WTC11 (cell line): ENCODE results near the gene SLCO1B1. TPM values are rescaled to one million over a fixed set of nuclear protein-coding genes. Genes with fewer than 3 reads are reported as not detected.

Experiments
- ATAC-seq: fragments of 200-7000 bp; cut with Tn5 transposase; 2 replicates; pipeline ENCODE4 v1.10.0; 2021; ENCODE audit warnings: mild to moderate bottlenecking, moderate library complexity
- CTCF ChIA-PET: fragments of 300-600 bp; sonication (Branson Sonifier 250); formaldehyde crosslinking; loops from one replicate; lab custom pipeline; 2021; ENCODE audit warnings: antibody characterized with exemption; lab: Charles Lee
- POLR2A ChIA-PET: fragments of 350-600 bp; sonication (Branson Sonifier 250); formaldehyde crosslinking; loops from one replicate; lab custom pipeline; 2021; ENCODE audit warnings: antibody characterized with exemption; lab: Charles Lee
- DNase-seq: peaks from one replicate; pipeline ENCODE4 v3.0.0; 2021; ENCODE audit warnings: low spot score
- H3K27ac Mint-ChIP-seq: 2 replicates; pipeline ENCODE4 v1.8.0; 2021; ENCODE audit warnings: mixed read lengths
- H3K27me3 Mint-ChIP-seq: 2 replicates; pipeline ENCODE4 v1.8.0; 2021; ENCODE audit warnings: low read depth, mild to moderate bottlenecking, moderate library complexity, mixed read lengths
- H3K36me3 Mint-ChIP-seq: 2 replicates; pipeline ENCODE4 v1.8.0; 2021; ENCODE audit warnings: mixed read lengths
- H3K4me1 Mint-ChIP-seq: 2 replicates; pipeline ENCODE4 v1.8.0; 2022; ENCODE audit warnings: mixed read lengths
- H3K4me3 Mint-ChIP-seq: 2 replicates; pipeline ENCODE4 v1.8.0; 2021; ENCODE audit warnings: mild to moderate bottlenecking, moderate library complexity, mixed read lengths
- H3K9me3 Mint-ChIP-seq: 2 replicates; pipeline ENCODE4 v1.8.0; 2021; ENCODE audit warnings: mixed read lengths
- ATF3 ChIP-seq: sonication (generic); formaldehyde crosslinking; conservative IDR thresholded peaks from 2 replicates; pipeline ENCODE4 v1.8.1; 2022; ENCODE audit warnings: mild to moderate bottlenecking, missing genetic modification reagents
- CBFB ChIP-seq: sonication (generic); formaldehyde crosslinking; IDR thresholded peaks from 2 replicates; pipeline ENCODE4 v1.8.1; 2022; ENCODE audit warnings: mild to moderate bottlenecking, low read depth, missing genetic modification reagents
- CREB1 ChIP-seq: sonication (generic); formaldehyde crosslinking; IDR thresholded peaks from 2 replicates; pipeline ENCODE4 v1.8.0; 2023; ENCODE audit warnings: mild to moderate bottlenecking, missing genetic modification reagents
- CTCF ChIP-seq: fragments of 200-600 bp; IDR thresholded peaks from 2 replicates; pipeline ENCODE4 v1.8.0; 2022; ENCODE audit warnings: antibody characterized with exemption
- E2F1 ChIP-seq: sonication (generic); formaldehyde crosslinking; IDR thresholded peaks from 2 replicates; pipeline ENCODE4 v1.8.0; 2022; ENCODE audit warnings: mild to moderate bottlenecking, missing genetic modification reagents
- ESRRA ChIP-seq: sonication (generic); formaldehyde crosslinking; IDR thresholded peaks from 2 replicates; pipeline ENCODE4 v1.8.1; 2022; ENCODE audit warnings: mild to moderate bottlenecking, missing genetic modification reagents, borderline replicate concordance
- FOXP1 ChIP-seq: sonication (generic); formaldehyde crosslinking; IDR thresholded peaks from 2 replicates; pipeline ENCODE4 v1.8.0; 2022; ENCODE audit warnings: missing genetic modification reagents, mild to moderate bottlenecking, moderate library complexity, borderline replicate concordance
- FOXP4 ChIP-seq: sonication (generic); formaldehyde crosslinking; IDR thresholded peaks from 2 replicates; pipeline ENCODE4 v1.8.0; 2022; ENCODE audit warnings: mild to moderate bottlenecking, missing genetic modification reagents
- IRF1 ChIP-seq: sonication (generic); formaldehyde crosslinking; IDR thresholded peaks from 2 replicates; pipeline ENCODE4 v1.8.0; 2023; ENCODE audit warnings: missing genetic modification reagents
- JUN ChIP-seq: sonication (generic); formaldehyde crosslinking; IDR thresholded peaks from 2 replicates; pipeline ENCODE4 v1.8.0; 2023; ENCODE audit warnings: mild to moderate bottlenecking, missing genetic modification reagents
- MAX ChIP-seq: sonication (generic); formaldehyde crosslinking; IDR thresholded peaks from 2 replicates; pipeline ENCODE4 v1.8.0; 2022; ENCODE audit warnings: mild to moderate bottlenecking, missing genetic modification reagents
- MXD4 ChIP-seq: fragments of 250-450 bp; sonication (Bioruptor Pico); IDR thresholded peaks from 2 replicates; pipeline ENCODE4 v1.8.0; 2021; ENCODE audit warnings: mild to moderate bottlenecking, moderate library complexity, borderline replicate concordance
- NFYB ChIP-seq: sonication (generic); formaldehyde crosslinking; conservative IDR thresholded peaks from 2 replicates; pipeline ENCODE4 v1.8.0; 2022; ENCODE audit warnings: low read depth, missing genetic modification reagents
- NR3C1 ChIP-seq: sonication (generic); formaldehyde crosslinking; conservative IDR thresholded peaks from 2 replicates; pipeline ENCODE4 v1.8.1; 2023; ENCODE audit warnings: low read depth, mild to moderate bottlenecking, missing genetic modification reagents
- OVOL2 ChIP-seq: fragments of 250-450 bp; sonication (Bioruptor Pico); IDR thresholded peaks from 2 replicates; pipeline ENCODE4 v1.9.0; 2021; ENCODE audit warnings: mild to moderate bottlenecking, borderline replicate concordance
- RELA ChIP-seq: sonication (generic); formaldehyde crosslinking; IDR thresholded peaks from 2 replicates; pipeline ENCODE4 v1.8.1; 2022; ENCODE audit warnings: missing genetic modification reagents, mild to moderate bottlenecking, borderline replicate concordance
- SP1 ChIP-seq: sonication (generic); formaldehyde crosslinking; conservative IDR thresholded peaks from 2 replicates; pipeline ENCODE4 v1.8.1; 2022; ENCODE audit warnings: missing genetic modification reagents
- STAT6 ChIP-seq: sonication (generic); formaldehyde crosslinking; conservative IDR thresholded peaks from 2 replicates; pipeline ENCODE4 v1.8.1; 2023; ENCODE audit warnings: mild to moderate bottlenecking, low read depth, missing genetic modification reagents, moderate library complexity
- TEAD1 ChIP-seq: sonication (generic); formaldehyde crosslinking; IDR thresholded peaks from 2 replicates; pipeline ENCODE4 v1.8.0; 2022; ENCODE audit warnings: mild to moderate bottlenecking, missing genetic modification reagents
- ZNF232 ChIP-seq: sonication (generic); formaldehyde crosslinking; IDR thresholded peaks from 2 replicates; pipeline ENCODE4 v1.8.0; 2022; ENCODE audit warnings: mild to moderate bottlenecking, missing genetic modification reagents
- ZNF263 ChIP-seq: sonication (generic); formaldehyde crosslinking; IDR thresholded peaks from 2 replicates; pipeline ENCODE4 v1.8.1; 2022; ENCODE audit warnings: low read depth, mild to moderate bottlenecking, moderate library complexity, missing genetic modification reagents
- ZNF532 ChIP-seq: fragments of 250-450 bp; sonication (Bioruptor Pico); IDR thresholded peaks from 2 replicates; pipeline ENCODE4 v1.9.0; 2021; ENCODE audit warnings: mild to moderate bottlenecking, borderline replicate concordance
- total RNA-seq: library from RNA; stranded (reverse); gene quantifications from 3 replicates; pipeline ENCODE4 v1.2.3, GENCODE V29; 2021

The SLCO1B1 gene
- total RNA-seq, 1 experiment from 2014 or later, result 0.52 TPM

- TF ChIP-seq MAX, result no peak
- no peak for TF ChIP-seq MXD4
- no peak for TF ChIP-seq STAT6 (CRISPR knock-in tag)
- no peak for TF ChIP-seq TEAD1 (CRISPR knock-in tag)
- TF ChIP-seq NR3C1, result no peak
- no peak for TF ChIP-seq IRF1
- no peak for TF ChIP-seq CTCF
- no peak for TF ChIP-seq OVOL2 (CRISPR knock-in tag)
- no peak for TF ChIP-seq CREB1 (CRISPR knock-in tag)
- no peak for TF ChIP-seq ZNF263 (CRISPR knock-in tag)
- TF ChIP-seq ESRRA, result no peak
- TF ChIP-seq, all 79 proteins: peak for 0
Observed at GRCh38 chr12:21265932-21266331, 134.9 kb downstream of the SLCO1B1 start (continued).

- no peak overlapping the region for H3K4me3 Mint-ChIP-seq
- ChIA-PET CTCF (interaction anchor here (1.3 kb wide), 1 partner anchor 20 kb away, joined by 5 read pairs; no protein-coding TSS in a partner anchor), POLR2A (no interaction called here)
- ATAC-seq, result no peak
- no peak for DNase-seq
- no peaks in the 10 kb centered on the region for H3K27me3 Mint-ChIP-seq
- no peaks in the 10 kb centered on the region; the same call in 1 of the 2 replicates for H3K36me3 Mint-ChIP-seq
- H3K4me1 Mint-ChIP-seq, result no peaks in the 10 kb centered on the region
- peaks cover 19% of the 10 kb centered on the region; the same call in 1 of the 2 replicates for H3K9me3 Mint-ChIP-seq
- no peak overlapping the region for H3K27ac Mint-ChIP-seq
- TF ChIP-seq E2F1 (CRISPR knock-in tag) (no peak), FOXP1 (CRISPR knock-in tag) (no peak), ZNF232 (CRISPR knock-in tag) (no peak), ATF3 (CRISPR knock-in tag) (no peak), ZNF532 (no peak), CTCF (no peak), NFYB (CRISPR knock-in tag) (no peak), RELA (CRISPR knock-in tag) (no peak), JUN (CRISPR knock-in tag) (no peak), SP1 (CRISPR knock-in tag) (no peak), CBFB (no peak), FOXP4 (no peak)
Observed at GRCh38 chr12:21276826-21277225, 145.8 kb downstream of the SLCO1B1 start.
